ACC112 (cell line): ENCODE measurements around the gene KRTAP2-3.
A peak's percentile ranks its signal among the peaks of the same experiment; 100 is the strongest.
"Not testable (repeated sequence)": the region's sequence is repeated elsewhere in the genome, so short reads cannot be mapped to it uniquely, and the experiment has no call there.

ENCODE experiments used
- H2AFZ ChIP-seq: fragments of 200-600 bp; sonication (generic); one replicate; pipeline ENCODE4 v1.6.0; 2017; ENCODE audit warnings: antibody characterized with exemption, low read length; ENCODE audit not compliant: unreplicated experiment
- H3K27ac ChIP-seq: fragments of 200-600 bp; sonication (generic); 2 replicates; pipeline ENCODE4 v1.5.1; 2014; ENCODE audit warnings: low read depth, mild to moderate bottlenecking, antibody characterized with exemption, low read length, moderate library complexity
- H3K27me3 ChIP-seq: fragments of 200-600 bp; sonication (generic); 2 replicates; pipeline ENCODE4 v1.6.1; 2014; ENCODE audit warnings: mild to moderate bottlenecking, antibody characterized with exemption, low read length, moderate library complexity, mixed read lengths; ENCODE audit not compliant: insufficient read depth
- H3K36me3 ChIP-seq: fragments of 200-600 bp; sonication (generic); 2 replicates; pipeline ENCODE4 v1.6.1; 2016; ENCODE audit warnings: mild to moderate bottlenecking, antibody characterized with exemption, low read length, moderate library complexity, mixed read lengths; ENCODE audit not compliant: insufficient read depth
- H3K4me1 ChIP-seq: fragments of 200-600 bp; sonication (generic); one replicate; pipeline ENCODE4 v1.6.1; 2016; ENCODE audit warnings: low read length, mixed read lengths; ENCODE audit not compliant: insufficient read depth, unreplicated experiment, control insufficient read depth
- H3K4me3 ChIP-seq: fragments of 200-600 bp; sonication (generic); 2 replicates; pipeline ENCODE4 v1.5.1; 2014; ENCODE audit warnings: mild to moderate bottlenecking, low read depth, low read length
- H3K79me2 ChIP-seq: fragments of 200-600 bp; sonication (generic); one replicate; pipeline ENCODE4 v1.6.0; 2016; ENCODE audit warnings: low read length; ENCODE audit not compliant: control insufficient read depth, unreplicated experiment, insufficient read depth

KRTAP2-3 gene

GRCh38 chr17:41067281-41067680, 7.4 kb upstream of the KRTAP2-3 start:
- no peaks in the 10 kb centered on the region for H3K27me3 ChIP-seq
- peaks cover 29% of the 10 kb centered on the region for H3K4me1 ChIP-seq
- no peaks in the 10 kb centered on the region for H3K36me3 ChIP-seq
- no peaks in the 10 kb centered on the region for H3K79me2 ChIP-seq
- no peak overlapping the region for H2AFZ ChIP-seq
- no peak overlapping the region for H3K27ac ChIP-seq
- H3K4me3 ChIP-seq, result no peak overlapping the region

DNA sequence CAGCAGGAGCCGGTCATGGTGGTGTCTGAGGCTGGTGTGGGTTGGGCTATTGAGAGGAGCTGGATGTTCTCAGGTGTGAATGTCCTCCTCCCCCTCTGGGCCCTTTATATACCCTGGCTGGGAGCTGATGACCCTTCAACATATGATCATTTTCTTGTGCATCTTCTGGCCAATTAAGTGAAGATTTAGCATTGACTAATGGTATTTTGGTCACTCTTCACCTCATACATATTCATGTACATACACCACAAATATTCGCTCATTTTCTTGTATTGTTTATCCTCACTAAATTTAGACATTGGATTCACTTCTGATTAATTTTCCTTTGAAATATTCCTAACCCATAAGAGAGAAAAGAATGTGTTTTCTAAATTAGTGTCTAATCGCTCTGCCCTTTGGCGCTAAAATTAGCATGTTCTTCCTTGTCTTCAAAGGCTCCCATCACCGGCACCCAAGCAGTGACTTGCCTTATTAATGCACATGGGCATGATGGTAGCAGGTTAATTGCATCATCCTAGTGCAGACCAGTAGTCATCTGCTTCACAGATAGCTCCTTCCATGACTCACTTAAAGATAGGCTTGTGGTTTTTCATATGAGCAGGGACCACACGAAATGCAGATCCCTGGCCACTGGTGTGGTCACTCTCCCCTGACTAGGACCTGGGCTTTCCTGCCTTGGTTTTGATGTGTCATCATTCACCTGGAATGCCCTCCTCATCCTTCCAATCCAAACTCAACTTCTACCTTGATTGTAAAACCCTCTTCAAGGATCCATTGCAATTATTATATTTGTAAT, 6.1 kb upstream of the KRTAP2-3 start, which contains the start of gene KRTAP2-4:
TSS of gene KRTAP2-4 (minus strand) at position 51 of the 796 bp plus-strand sequence. CDS start at position 17, 34 bp downstream.
- H3K27ac ChIP-seq, result peak within 1 kb of the TSS; percentile 65

GRCh38 chr17:41065016-41065689, 5.2 kb upstream of the KRTAP2-3 start:
- H2AFZ ChIP-seq, H3K27ac ChIP-seq, H3K27me3 ChIP-seq, H3K36me3 ChIP-seq, H3K79me2 ChIP-seq, H3K4me3 ChIP-seq: not testable (repeated sequence)
- H3K4me1 ChIP-seq, result peaks cover 49% of the 10 kb centered on the region

More for the DNA sequence above, 6.1 kb upstream of the KRTAP2-3 start, which contains the start of gene KRTAP2-4:
- Histone ChIP-seq H3K36me3 (no peaks in the 10 kb centered on the region), H3K4me3 (no peak within 1 kb of the TSS), H3K27me3 (no peaks in the 10 kb centered on the region), H3K4me1 (peaks cover 41% of the 10 kb centered on the region), H3K79me2 (no peaks in the 10 kb centered on the region), H2AFZ (no peak within 1 kb of the TSS)

DNA sequence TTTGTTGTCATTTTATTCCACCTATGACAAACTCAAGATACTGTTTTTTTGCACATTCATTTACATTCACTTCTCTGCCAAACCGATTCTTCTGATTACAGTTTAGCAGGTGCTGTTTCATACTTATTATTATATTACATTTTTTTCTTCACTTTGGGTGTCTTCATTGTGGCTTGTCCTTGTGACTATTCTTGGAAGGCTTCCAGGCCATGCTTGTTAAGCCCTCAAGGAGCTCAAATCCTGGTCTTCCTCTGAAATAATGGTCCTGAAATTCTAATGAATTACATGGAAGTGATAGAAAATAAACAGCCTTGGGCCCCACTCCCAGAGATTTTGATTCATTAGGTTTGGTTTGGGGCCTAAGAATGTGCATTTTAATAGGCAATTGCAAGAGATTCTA, 4.4 kb upstream of the KRTAP2-3 start:
- Histone ChIP-seq H3K27me3 (no peaks in the 10 kb centered on the region), H3K4me3 (no peak overlapping the region), H3K4me1 (peaks cover 55% of the 10 kb centered on the region), H3K27ac (no peak overlapping the region), H2AFZ (no peak overlapping the region), H3K79me2 (no peaks in the 10 kb centered on the region), H3K36me3 (no peaks in the 10 kb centered on the region)

DNA sequence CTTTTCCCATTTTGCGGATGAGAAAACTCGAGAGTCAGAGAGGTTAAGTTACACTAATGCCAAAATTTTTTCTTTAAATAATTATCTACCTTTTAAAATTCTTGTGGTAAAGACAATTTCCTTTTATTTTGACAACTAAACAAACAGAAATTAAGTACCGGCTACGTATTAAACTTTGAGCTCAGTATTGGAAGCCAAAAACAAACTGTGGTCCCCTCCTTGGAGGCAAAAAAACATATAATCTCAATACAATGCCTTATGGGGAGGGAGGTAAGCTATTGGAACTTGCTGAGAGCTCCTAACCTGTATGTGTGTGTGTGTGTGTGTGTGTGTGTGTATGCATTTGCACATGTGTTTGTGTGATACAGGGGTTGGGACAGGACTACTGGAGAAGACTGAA, 3.5 kb upstream of the KRTAP2-3 start:
- no peak overlapping the region for H3K4me3 ChIP-seq
- peaks cover 62% of the 10 kb centered on the region for H3K4me1 ChIP-seq
- no peaks in the 10 kb centered on the region for H3K36me3 ChIP-seq
- H3K79me2 ChIP-seq, result no peaks in the 10 kb centered on the region
- peak overlapping the region; percentile 93; the same call in 1 of the 2 replicates for H3K27ac ChIP-seq
- H2AFZ ChIP-seq, result no peak overlapping the region
- no peaks in the 10 kb centered on the region for H3K27me3 ChIP-seq

- H3K4me3 ChIP-seq, result no peak overlapping the region
- no peaks in the 10 kb centered on the region for H3K36me3 ChIP-seq
- H3K79me2 ChIP-seq, result no peaks in the 10 kb centered on the region
- peak overlapping the region; percentile 58 for H2AFZ ChIP-seq
- peaks cover 60% of the 10 kb centered on the region for H3K4me1 ChIP-seq
- no peaks in the 10 kb centered on the region for H3K27me3 ChIP-seq
- peak overlapping the region; percentile 93 for H3K27ac ChIP-seq
Observed at GRCh38 chr17:41061964-41062363, 2.0 kb upstream of the KRTAP2-3 start.

- Histone ChIP-seq H3K4me1 (peaks cover 49% of the 10 kb centered on the region), H3K27ac (peak overlapping the region; percentile 93)
- H3K79me2 ChIP-seq, H3K36me3 ChIP-seq, H2AFZ ChIP-seq, H3K27me3 ChIP-seq, H3K4me3 ChIP-seq: not testable (repeated sequence)
Observed at GRCh38 chr17:41059276-41060051, 450 bp downstream of the KRTAP2-3 start.

GRCh38 chr17:41058741-41059140, 1.2 kb downstream of the KRTAP2-3 start:
- H2AFZ ChIP-seq, result no peak overlapping the region
- H3K27me3 ChIP-seq, result no peaks in the 10 kb centered on the region
- no peaks in the 10 kb centered on the region for H3K36me3 ChIP-seq
- no peaks in the 10 kb centered on the region for H3K79me2 ChIP-seq
- peak overlapping the region; percentile 93 for H3K27ac ChIP-seq
- no peak overlapping the region for H3K4me3 ChIP-seq
- H3K4me1 ChIP-seq, result peaks cover 49% of the 10 kb centered on the region

GRCh38 chr17:41057547-41057946, 2.4 kb downstream of the KRTAP2-3 start:
- Histone ChIP-seq H3K27ac (no peak overlapping the region), H3K79me2 (no peaks in the 10 kb centered on the region), H2AFZ (no peak overlapping the region), H3K36me3 (0 out of 2 replicates have a peak, but pooled peaks cover 4% of the 10 kb centered on the region), H3K4me1 (peaks cover 38% of the 10 kb centered on the region), H3K4me3 (no peak overlapping the region), H3K27me3 (no peaks in the 10 kb centered on the region)

- not testable (repeated sequence) for H3K79me2 ChIP-seq, H2AFZ ChIP-seq, H3K4me3 ChIP-seq, H3K27ac ChIP-seq, H3K27me3 ChIP-seq, H3K36me3 ChIP-seq
- H3K4me1 ChIP-seq, result peaks cover 15% of the 10 kb centered on the region
Observed at GRCh38 chr17:41055130-41055529, 4.8 kb downstream of the KRTAP2-3 start, which contains the start of gene KRTAP2-2. Gene KRTAP2-2 (minus strand): TSS chr17:41055230. CDS start chr17:41055211, 19 bp downstream.
